MM.1S (cell line): ENCODE measurements around the gene SHISA8.

ENCODE experiments used
- DNase-seq: peaks from one replicate; pipeline ENCODE4 v3.0.0-alpha.2; 2015
- H2AFZ ChIP-seq: fragments of 300-600 bp; sonication (generic); 2 replicates; pipeline ENCODE4 v1.6.0; 2016; ENCODE audit warnings: antibody characterized with exemption, low read length
- H3F3A ChIP-seq: fragments of 300-600 bp; sonication (generic); 2 replicates; pipeline ENCODE4 v1.6.1; 2016; ENCODE audit warnings: mild to moderate bottlenecking, antibody characterized with exemption, low read length, moderate library complexity, mixed read lengths; ENCODE audit not compliant: insufficient read depth
- H3K27ac ChIP-seq: fragments of 300-600 bp; sonication (generic); 2 replicates; pipeline ENCODE4 v1.5.1; 2016; ENCODE audit warnings: mild to moderate bottlenecking, low read length
- H3K27me3 ChIP-seq: fragments of 300-600 bp; sonication (generic); replicated peaks from 2 replicates; pipeline ENCODE4 v1.6.0; 2016; ENCODE audit warnings: low read length; ENCODE audit not compliant: insufficient read depth
- H3K36me3 ChIP-seq: fragments of 300-600 bp; sonication (generic); replicated peaks from 2 replicates; pipeline ENCODE4 v1.6.1; 2016; ENCODE audit warnings: mild to moderate bottlenecking, low read length, mixed read lengths; ENCODE audit not compliant: insufficient read depth
- H3K4me1 ChIP-seq: fragments of 300-600 bp; sonication (generic); 2 replicates; pipeline ENCODE4 v1.6.1; 2016; ENCODE audit warnings: low read length, mixed read lengths
- H3K4me2 ChIP-seq: fragments of 300-600 bp; sonication (generic); 2 replicates; pipeline ENCODE4 v1.6.0; 2016; ENCODE audit warnings: low read depth, low read length
- H3K4me3 ChIP-seq: fragments of 300-600 bp; sonication (generic); 2 replicates; pipeline ENCODE4 v1.5.1; 2016; ENCODE audit warnings: low read length, mixed read lengths
- H3K79me2 ChIP-seq: fragments of 300-600 bp; sonication (generic); 2 replicates; pipeline ENCODE4 v1.6.1; 2016; ENCODE audit warnings: mixed run types, low read length, mixed read lengths
- H3K9ac ChIP-seq: fragments of 300-600 bp; sonication (generic); 2 replicates; pipeline ENCODE4 v1.6.1; 2016; ENCODE audit warnings: low read length, mixed read lengths
- H3K9me2 ChIP-seq: fragments of 300-600 bp; sonication (generic); replicated peaks from 2 replicates; pipeline ENCODE4 v1.6.1; 2016; ENCODE audit warnings: mild to moderate bottlenecking, low read length, mixed read lengths; ENCODE audit not compliant: insufficient read depth
- H3K9me3 ChIP-seq: fragments of 300-600 bp; sonication (generic); replicated peaks from 2 replicates; pipeline ENCODE4 v1.6.1; 2016; ENCODE audit warnings: mild to moderate bottlenecking, low read length, mixed read lengths; ENCODE audit not compliant: insufficient read depth
- H4K20me1 ChIP-seq: fragments of 300-600 bp; sonication (generic); 2 replicates; pipeline ENCODE4 v1.6.1; 2016; ENCODE audit warnings: mild to moderate bottlenecking, low read length, moderate library complexity, mixed read lengths; ENCODE audit not compliant: insufficient read depth
- CTCF ChIP-seq: fragments of 300-600 bp; sonication (generic); IDR thresholded peaks from 2 replicates; pipeline ENCODE4 v1.5.1; 2016; ENCODE audit warnings: antibody characterized with exemption, low read length, mixed read lengths
- EZH2 ChIP-seq: fragments of 300-600 bp; sonication (generic); optimal IDR thresholded peaks from 2 replicates; pipeline ENCODE3; 2017; ENCODE audit warnings: low read depth, mild to moderate bottlenecking, antibody characterized with exemption, low read length, mixed read lengths
- EZH2phosphoT487 ChIP-seq: fragments of 300-600 bp; sonication (generic); IDR thresholded peaks from 2 replicates; pipeline ENCODE4 v1.6.1; 2018; ENCODE audit warnings: antibody characterized with exemption, low read length

SHISA8 gene

GRCh38 chr22:41923595-41924276 lies 8.9 kb upstream of the SHISA8 start:
- no peaks in the 10 kb centered on the region for H3K36me3 ChIP-seq
- no peak overlapping the region for H3K27ac ChIP-seq
- H3K9me2 ChIP-seq = no peaks in the 10 kb centered on the region
- H3F3A ChIP-seq = no peaks in the 10 kb centered on the region
- H4K20me1 ChIP-seq = no peaks in the 10 kb centered on the region
- peaks cover 11% of the 10 kb centered on the region; the same call in 1 of the 2 replicates for H3K4me1 ChIP-seq
- TF ChIP-seq EZH2 (no peak), EZH2phosphoT487 (no peak), CTCF (no peak)
- no peak overlapping the region for H3K4me2 ChIP-seq
- H3K27me3 ChIP-seq = peaks cover 37% of the 10 kb centered on the region
- H3K4me3 ChIP-seq = no peak overlapping the region
- H2AFZ ChIP-seq = no peak overlapping the region
- DNase-seq = no peak
- H3K9me3 ChIP-seq = no peaks in the 10 kb centered on the region
- no peak overlapping the region for H3K9ac ChIP-seq
- H3K79me2 ChIP-seq = no peaks in the 10 kb centered on the region

- no peaks in the 10 kb centered on the region for H4K20me1 ChIP-seq
- H3K4me1 ChIP-seq = peaks cover 11% of the 10 kb centered on the region; the same call in 1 of the 2 replicates
- H3K9ac ChIP-seq = no peak overlapping the region
- no peaks in the 10 kb centered on the region for H3K36me3 ChIP-seq
- H3K79me2 ChIP-seq = no peaks in the 10 kb centered on the region
- no peaks in the 10 kb centered on the region for H3K9me3 ChIP-seq
- no peaks in the 10 kb centered on the region for H3F3A ChIP-seq
- H3K9me2 ChIP-seq = no peaks in the 10 kb centered on the region
- no peak overlapping the region for H3K27ac ChIP-seq
- peaks cover 37% of the 10 kb centered on the region for H3K27me3 ChIP-seq
- TF ChIP-seq EZH2 = no peak
- TF ChIP-seq EZH2phosphoT487 = no peak
- no peak for TF ChIP-seq CTCF
- H2AFZ ChIP-seq = no peak overlapping the region
- H3K4me3 ChIP-seq = no peak overlapping the region
- H3K4me2 ChIP-seq = no peak overlapping the region
- DNase-seq = no peak
These were observed 8.2 kb upstream of the SHISA8 start for GRCh38 chr22:41922940-41923594.

- Histone ChIP-seq H3K4me3 (no peak overlapping the region), H3K9me3 (no peaks in the 10 kb centered on the region), H4K20me1 (no peaks in the 10 kb centered on the region), H3K4me2 (no peak overlapping the region), H3K79me2 (no peaks in the 10 kb centered on the region), H3K9ac (no peak overlapping the region), H2AFZ (no peak overlapping the region), H3K9me2 (no peaks in the 10 kb centered on the region), H3K27ac (no peak overlapping the region), H3K4me1 (peaks cover 11% of the 10 kb centered on the region; the same call in 1 of the 2 replicates), H3K36me3 (no peaks in the 10 kb centered on the region), H3K27me3 (peaks cover 36% of the 10 kb centered on the region), H3F3A (no peaks in the 10 kb centered on the region)
- DNase-seq = no peak
- TF ChIP-seq CTCF (no peak), EZH2 (no peak), EZH2phosphoT487 (no peak)
These were observed 7.5 kb upstream of the SHISA8 start for GRCh38 chr22:41922328-41922727.
